Activated CD8-positive, alpha-beta memory T cell treated with anti-CD3 and anti-CD28 coated beads for 36 hours (primary cell): ENCODE results near the gene ARHGEF1. TPM values are rescaled to one million over a fixed set of nuclear protein-coding genes. Genes with fewer than 3 reads are reported as not detected.

Source experiments
- CTCF ChIA-PET: fragments of 350-600 bp; sonication (Branson Sonifier 250); formaldehyde crosslinking; loops from one replicate; lab custom pipeline; 2021; ENCODE audit warnings: antibody characterized with exemption; lab: Charles Lee
- POLR2A ChIA-PET: fragments of 350-600 bp; sonication (Branson Sonifier 250); formaldehyde crosslinking; loops from one replicate; lab custom pipeline; 2021; ENCODE audit warnings: antibody characterized with exemption; lab: Charles Lee
- total RNA-seq, 2 experiments: library from RNA; stranded (reverse); gene quantifications; one replicate each; pipeline ENCODE4 v1.2.3, GENCODE V29; 2021

The ARHGEF1 gene, protein sequence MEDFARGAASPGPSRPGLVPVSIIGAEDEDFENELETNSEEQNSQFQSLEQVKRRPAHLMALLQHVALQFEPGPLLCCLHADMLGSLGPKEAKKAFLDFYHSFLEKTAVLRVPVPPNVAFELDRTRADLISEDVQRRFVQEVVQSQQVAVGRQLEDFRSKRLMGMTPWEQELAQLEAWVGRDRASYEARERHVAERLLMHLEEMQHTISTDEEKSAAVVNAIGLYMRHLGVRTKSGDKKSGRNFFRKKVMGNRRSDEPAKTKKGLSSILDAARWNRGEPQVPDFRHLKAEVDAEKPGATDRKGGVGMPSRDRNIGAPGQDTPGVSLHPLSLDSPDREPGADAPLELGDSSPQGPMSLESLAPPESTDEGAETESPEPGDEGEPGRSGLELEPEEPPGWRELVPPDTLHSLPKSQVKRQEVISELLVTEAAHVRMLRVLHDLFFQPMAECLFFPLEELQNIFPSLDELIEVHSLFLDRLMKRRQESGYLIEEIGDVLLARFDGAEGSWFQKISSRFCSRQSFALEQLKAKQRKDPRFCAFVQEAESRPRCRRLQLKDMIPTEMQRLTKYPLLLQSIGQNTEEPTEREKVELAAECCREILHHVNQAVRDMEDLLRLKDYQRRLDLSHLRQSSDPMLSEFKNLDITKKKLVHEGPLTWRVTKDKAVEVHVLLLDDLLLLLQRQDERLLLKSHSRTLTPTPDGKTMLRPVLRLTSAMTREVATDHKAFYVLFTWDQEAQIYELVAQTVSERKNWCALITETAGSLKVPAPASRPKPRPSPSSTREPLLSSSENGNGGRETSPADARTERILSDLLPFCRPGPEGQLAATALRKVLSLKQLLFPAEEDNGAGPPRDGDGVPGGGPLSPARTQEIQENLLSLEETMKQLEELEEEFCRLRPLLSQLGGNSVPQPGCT
- total RNA-seq, result 100 to 1,000 TPM; 294 to 297 TPM

DNA sequence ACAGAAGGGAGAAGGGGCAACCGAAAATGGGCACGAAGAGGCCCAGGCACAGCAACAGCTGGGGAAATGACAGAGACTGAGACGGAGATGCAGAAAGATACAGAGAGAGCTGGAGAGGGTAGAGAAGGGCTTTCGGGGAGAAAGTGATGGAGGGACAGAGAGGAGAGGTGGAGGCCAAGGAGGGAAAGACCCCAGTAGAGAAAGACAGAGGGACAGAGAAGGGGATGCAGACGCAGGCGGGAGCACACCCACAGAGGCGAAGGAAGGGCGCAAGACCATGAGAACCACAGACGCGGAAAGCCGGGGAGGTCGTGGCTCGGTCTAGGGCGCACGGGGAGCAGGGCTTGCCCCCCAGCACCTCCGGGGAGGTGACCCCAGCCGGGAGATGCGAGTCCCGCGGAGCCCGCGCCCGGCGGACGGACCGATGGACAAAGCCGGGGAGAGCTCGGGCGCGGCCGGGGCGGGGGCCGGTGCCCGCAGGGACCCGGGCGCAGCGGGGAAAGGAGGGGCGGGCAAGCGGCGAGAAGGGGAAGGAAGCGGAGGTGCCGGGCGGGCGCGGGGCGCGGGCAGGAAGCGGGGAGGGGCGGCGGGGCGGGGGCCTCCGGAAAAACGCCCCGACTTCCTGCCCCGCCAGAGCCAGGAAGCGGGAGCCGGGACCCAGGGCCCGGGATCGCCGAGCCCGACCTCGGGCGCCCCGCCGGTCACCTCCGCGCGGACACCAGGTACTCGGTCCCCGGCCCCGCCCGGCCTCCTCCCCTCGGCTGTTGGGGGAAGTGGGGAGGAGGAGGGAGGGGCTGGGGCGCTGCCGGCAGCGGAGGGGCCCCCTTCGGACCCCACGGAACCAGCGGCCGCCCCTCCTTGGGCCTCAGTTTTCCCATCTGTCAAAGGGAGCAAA lies at the start of gene ARHGEF1:
TSS of gene ARHGEF1 (plus strand) at position 617 of the 895 bp plus-strand sequence. CDS start 4,899 bp downstream, outside the sequence.
- ChIA-PET POLR2A (interaction anchor here (0.7 to 1.6 kb wide), 8 partner anchors 8 to 75 kb away, joined by 3 to 12 read pairs (median 5); partner anchors contain the start of gene RPS19), CTCF (interaction anchor here (1.7 to 3.1 kb wide), 2 partner anchors 10 to 12 kb away, joined by 3 to 18 read pairs; no protein-coding TSS in a partner anchor)

DNA sequence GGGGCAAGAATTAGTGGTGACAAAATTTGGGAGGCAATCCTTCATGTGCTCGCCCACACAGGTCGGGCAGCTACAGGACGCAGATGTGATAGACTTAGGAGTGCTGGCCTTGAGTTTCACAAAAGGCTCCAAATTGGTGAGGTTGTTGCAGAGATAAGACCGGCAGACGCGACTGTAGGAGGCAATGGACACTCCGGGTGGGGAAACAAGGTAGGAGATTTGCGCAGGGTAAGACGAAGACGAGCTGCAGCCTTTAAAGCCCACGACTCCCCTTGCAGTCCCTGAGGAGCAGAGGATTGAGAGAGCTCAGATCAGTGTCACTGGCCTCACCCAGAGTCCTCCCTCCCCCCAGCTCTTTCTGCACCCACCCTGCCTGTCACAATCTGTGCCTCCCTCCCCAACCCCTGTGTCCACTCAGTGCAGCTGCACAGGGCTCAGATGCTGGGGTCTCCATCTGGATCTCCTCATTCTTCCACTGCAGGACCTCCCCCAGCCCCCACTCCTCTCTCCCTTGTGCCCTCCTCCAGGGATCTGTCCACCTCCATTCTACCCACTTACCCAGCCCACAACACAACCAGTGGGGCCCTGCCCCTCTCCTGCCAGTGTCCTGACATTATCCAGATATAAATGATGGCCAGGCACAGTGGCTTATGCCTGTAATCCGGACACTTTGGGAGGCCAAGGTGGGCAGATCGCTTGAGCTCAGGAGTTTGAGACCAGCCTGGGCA lies 44.8 kb upstream of the ARHGEF1 start:
- CTCF ChIA-PET, result interaction anchor here (0.6 to 1.3 kb wide), 2 partner anchors 45 to 212 kb away, joined by 3 to 4 read pairs; no protein-coding TSS in a partner anchor

DNA sequence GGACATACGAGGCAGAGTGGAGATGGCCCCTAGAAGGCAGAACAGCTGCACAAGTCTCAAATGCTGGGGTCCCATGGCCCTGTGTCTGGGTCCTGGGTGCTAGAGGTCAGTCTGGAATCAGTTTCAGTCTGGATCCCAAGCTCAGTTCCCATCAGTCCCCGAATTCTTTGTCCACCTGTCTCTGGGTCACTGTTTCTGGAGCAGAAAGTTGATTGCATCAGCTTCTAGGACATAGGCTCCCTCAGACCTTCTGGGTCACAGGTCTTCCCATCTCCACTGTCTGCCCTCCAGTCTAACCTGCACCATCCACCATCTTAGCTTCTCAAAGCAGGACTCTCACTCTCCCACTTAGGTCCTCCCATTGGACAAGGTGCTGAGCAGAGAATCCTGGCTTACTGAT lies 43.8 kb upstream of the ARHGEF1 start:
- ChIA-PET CTCF (no interaction called here), POLR2A (no interaction called here)

More for the DNA sequence above, 44.8 kb upstream of the ARHGEF1 start:
- POLR2A ChIA-PET, result no interaction called here

DNA sequence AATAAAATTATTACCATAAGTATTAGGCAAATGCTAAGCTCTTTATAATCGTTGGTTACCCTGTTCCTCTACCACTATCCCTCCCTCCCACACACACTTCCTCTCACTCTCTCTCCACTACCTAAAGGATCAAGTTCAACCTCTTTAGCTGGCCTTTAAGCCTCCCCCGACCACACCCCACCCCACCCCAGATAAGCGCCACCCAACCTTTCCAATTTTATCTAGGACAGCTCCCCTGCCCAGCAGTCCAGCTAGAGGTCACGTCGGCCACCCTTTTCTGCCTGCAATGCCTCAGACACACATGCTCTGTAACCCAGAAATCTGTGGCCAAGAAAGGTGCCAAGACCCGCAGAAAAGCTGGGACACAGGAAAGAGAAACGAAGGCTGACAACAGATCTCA lies 39.6 kb upstream of the ARHGEF1 start:
- POLR2A ChIA-PET, result no interaction called here
- CTCF ChIA-PET, result interaction anchor here (0.6 kb wide), 1 partner anchor 9 kb away, joined by 3 read pairs; no protein-coding TSS in a partner anchor

DNA sequence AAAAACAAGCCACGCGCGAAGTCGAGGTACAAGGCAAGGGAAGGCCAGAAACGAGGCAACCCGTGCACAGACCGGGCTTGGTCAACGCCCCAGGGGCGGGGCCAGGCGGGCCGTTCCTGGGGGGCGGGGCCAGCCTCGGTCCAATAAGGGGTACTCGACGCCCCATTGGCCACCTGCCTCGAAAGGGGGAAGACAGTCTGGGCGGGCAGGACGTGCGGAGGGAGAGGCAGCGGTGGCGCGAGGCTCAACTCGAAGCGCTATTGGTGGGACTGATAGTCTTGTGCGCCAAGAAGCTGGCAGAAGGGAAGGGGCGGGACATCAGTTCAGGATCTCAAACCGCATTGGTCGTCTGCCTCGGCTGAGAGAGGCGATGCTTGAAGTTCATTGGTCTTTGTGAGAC lies 38.4 kb upstream of the ARHGEF1 start, which contains the start of gene LYPD4:
TSS of gene LYPD4 (minus strand) at position 83 of the 400 bp plus-strand sequence. CDS start 5,398 bp downstream, outside the sequence.
- ChIA-PET CTCF (no interaction called here), POLR2A (no interaction called here)

DNA sequence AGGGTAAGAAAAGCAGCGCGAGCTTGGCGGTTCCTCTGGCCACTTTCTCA lies 38.2 kb upstream of the ARHGEF1 start, which contains the start of gene DMRTC2:
TSS of gene DMRTC2 (plus strand) at position 42 of the 50 bp plus-strand sequence. CDS start 2,387 bp downstream, outside the sequence.
- POLR2A ChIA-PET, result no interaction called here
- CTCF ChIA-PET, result no interaction called here

DNA sequence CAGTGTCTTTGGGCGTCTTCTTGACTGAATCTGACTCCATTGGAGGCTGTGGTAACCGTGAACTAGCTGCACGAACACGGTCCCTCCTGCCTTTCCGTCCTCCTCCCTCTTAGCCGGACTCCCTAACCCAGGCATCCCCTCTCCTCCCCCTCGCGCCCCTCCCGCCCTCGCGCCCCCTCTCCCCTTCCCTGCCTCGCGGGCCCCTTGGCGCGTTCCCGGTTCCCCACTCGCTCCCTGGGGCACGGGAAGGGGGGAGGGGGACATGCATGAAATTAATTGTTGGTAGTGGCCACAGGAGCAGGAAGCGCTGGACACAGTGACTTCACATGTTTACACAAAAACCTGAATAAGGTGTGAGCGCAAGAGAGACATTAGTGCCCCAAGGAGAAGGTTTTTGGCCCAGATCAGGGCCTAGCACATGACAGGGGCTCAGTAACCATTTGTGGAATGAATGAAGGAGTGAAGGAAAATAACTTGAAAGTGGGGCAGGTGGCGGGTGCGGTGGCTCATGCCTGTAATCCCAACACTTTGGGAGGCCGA lies 37.9 kb upstream of the ARHGEF1 start:
- ChIA-PET CTCF (no interaction called here), POLR2A (no interaction called here)

DNA sequence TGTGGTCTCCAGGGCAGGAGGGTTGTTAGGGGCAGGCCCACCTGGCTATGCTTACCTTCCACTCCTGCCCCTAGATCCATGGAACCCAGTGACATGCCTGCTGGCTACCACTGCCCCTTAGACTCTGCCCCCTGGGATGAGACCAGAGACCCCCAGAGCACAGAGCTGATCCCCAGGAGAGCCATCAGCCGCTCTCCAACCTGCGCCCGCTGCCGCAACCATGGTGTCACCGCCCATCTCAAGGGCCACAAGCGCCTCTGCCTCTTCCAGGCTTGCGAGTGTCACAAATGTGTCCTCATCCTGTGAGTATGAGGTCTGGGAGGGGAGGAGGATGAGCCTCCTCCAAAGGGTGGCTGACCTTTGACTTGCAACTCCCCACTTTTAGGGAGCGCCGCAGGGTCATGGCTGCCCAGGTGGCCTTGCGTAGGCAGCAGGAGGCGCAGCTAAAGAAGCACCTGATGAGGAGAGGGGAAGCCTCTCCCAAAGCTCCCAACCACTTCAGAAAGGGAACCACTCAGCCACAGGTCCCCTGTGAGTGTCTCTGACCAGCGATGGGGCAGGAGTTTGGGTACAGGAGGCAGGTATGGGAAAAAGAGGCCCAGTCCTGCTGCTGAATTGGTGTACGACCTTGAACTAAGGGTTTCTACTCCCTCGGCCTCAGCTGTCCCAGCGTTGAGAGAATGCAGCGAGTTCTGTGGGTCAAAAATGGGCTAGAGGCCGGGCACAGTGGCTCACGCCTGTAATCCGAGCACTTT lies 35.5 kb upstream of the ARHGEF1 start:
- ChIA-PET POLR2A (no interaction called here), CTCF (interaction anchor here (0.6 kb wide), 1 partner anchor 20 kb away, joined by 3 read pairs; no protein-coding TSS in a partner anchor)

DNA sequence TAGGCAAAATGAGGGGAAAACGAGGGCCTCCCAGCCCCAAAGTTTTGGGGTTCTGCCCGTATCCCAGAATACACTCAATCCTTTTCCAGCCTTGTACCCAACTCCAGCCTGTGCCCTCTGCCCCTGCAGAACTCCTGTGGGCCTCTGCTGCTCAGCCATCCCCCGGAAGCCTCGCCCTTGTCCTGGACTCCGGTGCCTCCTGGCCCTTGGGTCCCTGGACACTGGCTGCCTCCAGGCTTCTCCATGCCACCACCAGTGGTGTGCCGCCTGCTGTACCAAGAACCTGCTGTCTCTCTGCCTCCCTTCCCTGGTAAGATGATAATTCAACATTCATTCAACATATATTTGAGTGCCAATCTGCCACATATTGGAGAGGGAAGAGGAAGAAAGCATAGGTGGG lies 34.3 kb upstream of the ARHGEF1 start:
- CTCF ChIA-PET, result no interaction called here
- POLR2A ChIA-PET, result no interaction called here

DNA sequence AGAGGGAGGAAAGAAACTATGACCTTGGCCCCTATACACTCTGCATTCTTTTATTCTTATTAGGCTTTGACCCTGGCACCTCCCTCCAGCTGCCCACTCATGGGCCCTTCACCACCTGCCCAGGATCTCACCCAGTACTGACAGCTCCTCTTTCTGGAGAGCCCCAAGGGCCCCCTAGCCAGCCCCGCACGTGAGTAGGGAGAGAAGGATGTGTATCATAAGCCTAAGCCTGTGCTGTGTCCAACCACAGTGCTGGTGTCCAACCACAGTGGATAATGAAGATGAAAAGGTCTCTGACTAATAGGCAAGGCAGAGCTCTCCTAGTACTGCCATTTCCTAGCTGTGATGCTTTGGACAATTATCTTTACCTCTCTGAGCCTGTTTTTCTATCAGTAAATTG lies 33.9 kb upstream of the ARHGEF1 start:
- POLR2A ChIA-PET, result no interaction called here

DNA sequence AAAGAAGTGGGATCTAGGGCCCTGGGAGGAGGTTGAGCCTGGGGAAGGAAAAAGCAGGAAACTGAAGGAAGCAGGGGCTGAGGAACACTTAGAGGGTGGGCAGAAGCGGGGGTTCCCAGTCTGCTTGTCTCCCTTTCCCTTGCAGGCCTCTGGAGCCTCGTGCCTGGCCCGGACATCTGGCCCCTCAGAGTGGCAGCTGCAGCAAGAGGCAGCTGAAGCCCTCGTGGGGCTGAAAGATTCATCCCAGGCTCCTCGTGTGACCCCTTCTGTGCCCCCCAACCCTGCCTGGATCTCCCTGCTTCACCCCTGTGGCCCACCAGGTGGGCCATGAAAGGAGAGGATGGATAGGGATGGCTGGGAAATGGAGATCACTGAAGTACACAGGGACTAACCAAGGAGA lies 32.6 kb upstream of the ARHGEF1 start:
- CTCF ChIA-PET, result interaction anchor here (1.5 to 1.7 kb wide), 2 partner anchors 10 to 159 kb away, joined by 4 read pairs; partner anchors contain the start of gene RPS19
- POLR2A ChIA-PET, result no interaction called here

More for the DNA sequence above, 33.9 kb upstream of the ARHGEF1 start:
- CTCF ChIA-PET, result interaction anchor here (0.9 to 1.5 kb wide), 2 partner anchors 158 to 1801 kb away, joined by 3 to 4 read pairs; no protein-coding TSS in a partner anchor

DNA sequence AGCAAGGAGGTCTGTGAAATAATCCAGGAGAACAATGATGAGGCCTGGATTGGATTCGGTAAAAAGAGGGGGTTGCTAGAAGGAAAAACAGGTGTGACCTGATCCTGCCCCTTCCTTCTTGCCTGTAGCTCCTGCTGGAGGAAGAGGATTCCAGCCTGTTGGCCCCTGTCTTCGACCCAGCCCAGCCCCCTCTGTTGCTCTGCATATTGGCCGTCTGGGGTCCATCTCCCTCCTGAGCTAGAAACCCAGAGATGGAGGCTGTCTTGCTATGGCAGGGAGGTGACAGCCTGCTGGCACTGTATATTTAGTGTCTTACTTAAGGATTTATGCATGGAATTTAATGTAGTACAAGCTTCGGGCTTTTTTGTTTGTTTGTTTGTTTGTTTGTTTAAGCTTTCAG lies 31.5 kb upstream of the ARHGEF1 start:
- CTCF ChIA-PET, result interaction anchor here (1.0 to 1.7 kb wide), 3 partner anchors 8 to 95 kb away, joined by 3 to 4 read pairs (median 4); partner anchors contain the start of gene RPS19
- POLR2A ChIA-PET, result interaction anchor here (0.6 kb wide), 1 partner anchor 35 kb away, joined by 3 read pairs; no protein-coding TSS in a partner anchor

DNA sequence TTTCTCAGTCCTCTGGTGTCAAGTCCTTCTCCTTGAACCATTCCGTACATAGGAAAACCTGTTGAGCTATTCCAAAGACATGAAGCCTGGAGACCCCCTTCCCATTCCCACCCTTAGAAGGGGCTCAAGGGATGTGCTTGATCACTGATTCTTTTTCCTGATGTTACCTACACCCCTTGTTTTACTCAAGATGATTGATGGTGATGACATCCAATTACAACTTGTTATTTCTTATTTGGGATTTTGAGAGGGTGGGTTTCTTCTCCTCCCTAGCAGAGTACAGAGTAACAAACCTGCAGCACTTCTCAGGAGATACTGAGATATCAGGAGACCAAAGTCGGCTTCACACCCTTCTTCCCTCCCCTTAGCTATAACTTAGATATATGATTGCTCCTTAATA lies 29.6 kb upstream of the ARHGEF1 start:
- CTCF ChIA-PET, result interaction anchor here (0.6 to 1.0 kb wide), 2 partner anchors 95 to 100 kb away, joined by 4 read pairs; no protein-coding TSS in a partner anchor
- POLR2A ChIA-PET, result no interaction called here

DNA sequence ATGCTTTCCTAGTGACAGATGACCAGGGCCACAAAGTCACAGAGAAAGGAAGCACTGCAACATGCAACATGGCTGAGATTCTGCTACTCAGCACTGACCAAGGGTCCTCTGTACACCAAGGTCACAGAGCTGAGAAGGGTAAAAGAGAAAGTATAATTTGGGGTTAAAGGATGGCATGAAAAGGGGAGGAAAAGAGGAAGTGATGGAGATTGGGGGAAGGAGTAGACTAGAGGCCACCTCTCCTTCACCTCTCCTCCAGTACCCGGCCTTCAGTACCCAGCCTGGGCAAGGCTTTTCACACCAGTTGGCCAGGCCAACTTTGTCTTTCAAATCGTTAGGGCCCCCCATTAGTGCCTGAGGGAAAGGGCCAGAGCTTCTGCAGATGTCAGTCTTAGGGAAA lies 29.2 kb upstream of the ARHGEF1 start:
- ChIA-PET CTCF (interaction anchor here (1.0 kb wide), 1 partner anchor 101 kb away, joined by 4 read pairs; no protein-coding TSS in a partner anchor), POLR2A (no interaction called here)

DNA sequence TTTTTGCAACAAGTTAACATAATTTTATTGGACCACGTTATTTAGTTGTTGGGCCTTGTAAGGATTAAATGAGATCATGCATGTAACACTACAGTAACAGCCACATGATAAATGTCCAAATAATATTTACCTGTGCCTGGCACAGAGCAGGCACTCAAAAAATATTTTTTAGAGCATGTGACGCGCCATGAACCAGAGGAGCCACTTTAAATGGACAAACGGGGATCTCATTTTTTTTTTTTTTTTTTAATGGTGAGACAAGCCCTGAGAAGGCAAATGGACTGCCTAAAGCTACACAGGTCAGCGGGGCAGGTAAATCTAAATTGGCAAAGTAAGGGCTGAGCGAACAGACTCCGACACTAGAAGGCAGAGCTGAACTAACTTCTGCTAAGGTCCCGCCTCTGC lies 23.8 kb upstream of the ARHGEF1 start:
- CTCF ChIA-PET, result interaction anchor here (0.9 to 2.8 kb wide), 15 partner anchors 9 to 261 kb away, joined by 3 to 36 read pairs (median 6); no protein-coding TSS in a partner anchor
- POLR2A ChIA-PET, result interaction anchor here (1.0 to 2.8 kb wide), 3 partner anchors 12 to 100 kb away, joined by 4 to 62 read pairs (median 12); partner anchors contain the start of gene RABAC1

DNA sequence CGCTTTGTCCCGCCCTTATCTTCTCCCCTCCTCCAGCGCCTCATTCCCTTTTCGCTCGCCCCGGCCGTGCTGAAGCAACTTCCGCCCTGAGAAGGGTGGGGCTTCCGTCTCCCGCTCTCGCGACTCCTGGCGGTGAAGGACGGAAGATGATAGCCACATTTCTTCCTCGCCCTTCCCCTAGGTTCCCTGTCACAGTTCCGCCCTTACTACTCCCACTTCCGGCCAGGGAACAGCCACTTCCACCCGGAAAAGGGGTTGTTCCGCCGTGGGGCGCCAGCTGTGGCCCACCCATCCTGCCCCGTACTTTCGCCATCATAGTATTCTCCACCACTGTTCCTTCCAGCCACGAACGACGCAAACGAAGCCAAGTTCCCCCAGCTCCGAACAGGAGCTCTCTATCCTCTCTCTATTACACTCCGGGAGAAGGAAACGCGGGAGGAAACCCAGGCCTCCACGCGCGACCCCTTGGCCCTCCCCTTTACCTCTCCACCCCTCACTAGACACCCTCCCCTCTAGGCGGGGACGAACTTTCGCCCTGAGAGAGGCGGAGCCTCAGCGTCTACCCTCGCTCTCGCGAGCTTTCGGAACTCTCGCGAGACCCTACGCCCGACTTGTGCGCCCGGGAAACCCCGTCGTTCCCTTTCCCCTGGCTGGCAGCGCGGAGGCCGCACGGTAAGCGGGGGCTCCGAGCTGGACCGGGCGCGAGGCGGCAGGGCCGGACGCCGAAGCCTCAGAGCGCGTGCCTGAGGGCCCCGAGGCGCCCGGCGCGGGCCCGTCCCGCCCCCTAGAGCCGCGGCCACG lies 23.2 kb upstream of the ARHGEF1 start, which contains the start of gene RPS19:
TSS of gene RPS19 (plus strand) at position 638 of the 801 bp plus-strand sequence. CDS start 520 bp downstream, outside the sequence.
- ChIA-PET CTCF (interaction anchor here (0.8 to 2.8 kb wide), 19 partner anchors 9 to 175 kb away, joined by 3 to 36 read pairs (median 5); partner anchors contain the start of gene RABAC1), POLR2A (interaction anchor here (0.8 to 2.8 kb wide), 7 partner anchors 11 to 100 kb away, joined by 4 to 62 read pairs (median 10); partner anchors contain the start of gene RABAC1)
